ENCODE data around the gene COL4A2.
"Not testable (repeated sequence)": the region's sequence is repeated elsewhere in the genome, so short reads cannot be mapped to it uniquely, and the experiment has no call there.

The COL4A2 gene

GRCh38 chr13:110307767-110308655 lies 927 bp downstream of the COL4A2 start:
- no peak for DNase-seq (ENCODE audit: low read depth in 3 of 3)

GRCh38 chr13:110308656-110309359 lies 1.7 kb downstream of the COL4A2 start:
- DNase-seq (ENCODE audit: low read depth in 3 of 3): no peak

DNA sequence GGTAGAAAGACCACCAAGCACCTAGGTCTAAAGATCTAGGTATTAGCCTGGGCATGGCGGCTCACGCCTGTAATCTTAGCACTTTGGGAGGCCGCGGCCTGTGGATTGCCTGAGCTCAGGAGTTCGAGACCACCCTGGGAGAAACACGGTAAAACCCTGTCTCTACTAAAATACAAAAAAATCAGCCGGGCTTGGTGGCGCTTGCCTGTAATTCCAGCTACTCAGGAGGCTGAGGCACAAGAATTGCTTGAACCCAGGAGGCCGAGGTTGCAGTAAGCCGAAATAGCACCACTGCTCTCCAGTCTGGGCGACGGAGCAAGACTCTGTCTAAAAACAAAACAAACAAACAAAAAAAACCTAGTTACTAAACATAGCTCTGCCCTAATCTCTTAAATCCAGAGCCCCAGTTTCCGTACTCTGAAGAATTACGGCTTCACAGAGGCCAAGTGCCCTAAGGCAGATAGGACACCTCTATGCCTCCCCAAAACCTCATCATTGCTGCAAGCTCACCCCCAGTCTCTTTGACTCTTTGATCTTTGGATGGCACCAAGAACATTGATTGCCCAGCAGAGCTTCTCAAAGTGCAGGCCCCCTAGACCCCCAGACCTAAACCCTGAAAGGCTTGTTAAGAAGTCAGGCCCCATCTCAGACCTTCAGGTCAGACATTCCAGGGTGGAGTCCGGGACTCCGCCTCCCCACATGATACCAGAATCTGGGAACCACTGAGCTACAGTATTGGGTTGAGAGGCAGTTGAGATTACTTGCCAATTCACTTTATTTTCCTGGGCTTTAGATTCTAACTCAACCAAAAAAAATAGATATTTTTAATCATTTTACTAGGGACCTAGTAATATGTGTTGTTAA lies 2.8 kb downstream of the COL4A2 start:
- DNase-seq (ENCODE audit: low read depth in 3 of 3): no peak

GRCh38 chr13:110310541-110311442 lies 3.7 kb downstream of the COL4A2 start:
- no peak for DNase-seq (ENCODE audit: low read depth in 3 of 3)

- DNase-seq (ENCODE audit: low read depth in 3 of 3): no peak
These were observed 4.6 kb downstream of the COL4A2 start for GRCh38 chr13:110311443-110312338.

DNA sequence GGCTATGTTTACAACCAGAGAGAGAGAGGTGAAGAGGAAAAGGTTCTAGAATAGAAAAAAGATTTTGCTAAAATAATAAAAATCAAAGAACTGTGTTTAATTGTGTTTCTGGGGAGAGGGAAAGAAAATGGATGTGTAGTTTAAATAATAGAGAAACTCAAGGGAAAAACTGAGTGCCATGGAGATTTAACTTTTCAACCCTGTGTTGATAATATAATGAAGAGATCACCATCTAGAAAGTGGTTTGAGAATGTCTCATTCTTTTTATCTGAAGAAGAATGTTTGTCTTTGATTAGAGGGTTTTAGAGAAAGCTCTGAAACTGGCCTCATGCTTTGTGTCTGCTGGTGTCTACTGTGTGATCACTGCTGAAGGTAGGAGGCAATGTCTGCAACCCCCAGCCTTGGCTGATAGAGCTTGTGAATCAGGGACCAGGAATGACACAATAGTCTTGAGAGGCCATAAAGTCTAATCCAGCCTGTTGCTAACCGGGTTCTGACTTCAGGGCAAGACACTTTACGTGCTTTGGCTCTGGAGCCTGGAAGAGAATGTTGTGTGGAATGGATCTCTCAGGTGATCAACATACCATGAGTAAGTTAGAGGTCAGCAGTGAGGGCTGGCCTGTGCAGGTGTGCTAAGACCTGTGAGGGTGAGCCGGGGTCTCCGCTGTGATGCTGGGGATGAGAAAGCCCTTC lies 5.4 kb downstream of the COL4A2 start:
- no peak for DNase-seq (ENCODE audit: low read depth in 3 of 3)

GRCh38 chr13:110313261-110313660 lies 6.2 kb downstream of the COL4A2 start:
- DNase-seq (ENCODE audit: low read depth in 3 of 3): not testable (repeated sequence)

GRCh38 chr13:110313733-110314132 lies 6.6 kb downstream of the COL4A2 start:
- not testable (repeated sequence) for DNase-seq (ENCODE audit: low read depth in 3 of 3)

GRCh38 chr13:110314516-110315245 lies 7.6 kb downstream of the COL4A2 start:
- DNase-seq (ENCODE audit: low read depth in 3 of 3): no peak

DNA sequence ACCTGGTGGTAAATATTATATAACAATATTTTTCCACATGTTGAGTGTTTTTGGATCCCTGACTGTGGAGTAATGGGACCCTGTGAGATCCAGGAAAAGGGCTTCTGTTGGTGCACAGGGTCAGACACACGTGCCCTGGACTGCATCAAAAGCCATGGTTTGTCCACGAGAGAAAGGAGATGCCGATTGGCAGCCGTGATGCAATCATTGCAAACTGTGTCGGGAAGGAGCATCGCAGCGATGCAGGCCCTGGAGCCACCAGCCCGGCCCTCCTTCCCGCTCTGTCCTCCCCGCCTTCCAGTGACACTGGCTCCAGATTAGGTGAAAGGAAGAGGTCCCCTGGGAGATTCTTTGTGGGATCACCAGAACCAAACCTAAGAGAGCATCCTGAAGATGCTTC lies 9.1 kb downstream of the COL4A2 start:
- no peak for DNase-seq (ENCODE audit: low read depth in 3 of 3)

- DNase-seq (ENCODE audit: low read depth in 3 of 3): no peak
These were observed 10.0 kb downstream of the COL4A2 start for GRCh38 chr13:110317093-110317492.

DNA sequence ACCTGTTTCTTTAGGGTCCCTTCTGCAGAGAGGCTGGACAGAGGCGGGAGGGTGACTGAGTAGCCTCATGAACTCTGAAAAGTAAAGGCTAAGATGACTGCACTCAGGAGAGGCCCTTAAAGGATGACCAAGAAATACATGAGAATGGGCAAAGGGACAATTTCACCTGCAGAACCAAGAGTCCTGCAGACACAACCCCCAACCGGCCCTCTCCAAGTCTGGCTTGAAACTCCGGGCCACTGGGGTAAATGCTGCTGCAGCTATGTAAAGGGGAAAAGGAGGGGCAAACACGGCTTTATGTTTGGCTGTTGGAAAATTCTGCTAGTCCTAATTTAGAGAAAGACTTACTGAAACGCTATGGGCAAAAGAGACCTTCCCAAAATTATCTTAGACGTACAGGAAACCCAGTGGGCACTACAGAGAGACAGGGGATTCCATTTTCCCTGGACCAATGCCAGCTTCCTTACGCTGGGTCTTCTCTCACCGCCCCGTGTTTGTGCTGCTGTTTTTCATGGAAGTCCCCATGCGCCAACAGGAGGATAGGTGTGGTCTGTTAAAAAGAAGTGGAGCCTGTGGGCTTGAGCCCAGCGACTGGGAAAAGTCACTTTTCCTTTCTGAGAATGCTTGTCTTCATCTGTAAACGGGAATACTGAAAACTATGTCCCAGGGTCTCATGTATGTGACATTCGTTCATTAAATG lies 10.6 kb downstream of the COL4A2 start:
- no peak for DNase-seq (ENCODE audit: low read depth in 3 of 3)

DNA sequence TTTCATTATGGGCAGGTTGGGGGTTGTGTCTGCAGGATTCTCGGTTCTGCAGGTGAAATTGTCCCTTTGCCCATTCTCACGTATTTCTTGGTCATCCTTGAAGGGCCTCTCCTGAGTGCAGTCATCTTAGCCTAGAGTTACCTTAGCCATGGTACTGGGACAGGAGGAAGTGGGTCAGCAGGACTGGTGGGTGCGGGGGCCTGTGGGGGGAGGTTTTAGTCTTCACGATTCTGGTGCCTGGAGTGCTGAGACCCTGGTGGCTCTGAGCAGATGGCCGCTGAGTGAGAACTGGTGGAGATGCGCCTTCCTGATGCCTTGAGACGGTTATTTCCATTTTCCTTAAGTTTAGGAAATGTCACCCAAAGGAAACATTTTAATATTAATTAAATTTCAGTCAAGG lies 11.8 kb downstream of the COL4A2 start:
- no peak for DNase-seq (ENCODE audit: low read depth in 3 of 3)

GRCh38 chr13:110319397-110319773 lies 12.3 kb downstream of the COL4A2 start:
- no peak for DNase-seq (ENCODE audit: low read depth in 3 of 3)

DNA sequence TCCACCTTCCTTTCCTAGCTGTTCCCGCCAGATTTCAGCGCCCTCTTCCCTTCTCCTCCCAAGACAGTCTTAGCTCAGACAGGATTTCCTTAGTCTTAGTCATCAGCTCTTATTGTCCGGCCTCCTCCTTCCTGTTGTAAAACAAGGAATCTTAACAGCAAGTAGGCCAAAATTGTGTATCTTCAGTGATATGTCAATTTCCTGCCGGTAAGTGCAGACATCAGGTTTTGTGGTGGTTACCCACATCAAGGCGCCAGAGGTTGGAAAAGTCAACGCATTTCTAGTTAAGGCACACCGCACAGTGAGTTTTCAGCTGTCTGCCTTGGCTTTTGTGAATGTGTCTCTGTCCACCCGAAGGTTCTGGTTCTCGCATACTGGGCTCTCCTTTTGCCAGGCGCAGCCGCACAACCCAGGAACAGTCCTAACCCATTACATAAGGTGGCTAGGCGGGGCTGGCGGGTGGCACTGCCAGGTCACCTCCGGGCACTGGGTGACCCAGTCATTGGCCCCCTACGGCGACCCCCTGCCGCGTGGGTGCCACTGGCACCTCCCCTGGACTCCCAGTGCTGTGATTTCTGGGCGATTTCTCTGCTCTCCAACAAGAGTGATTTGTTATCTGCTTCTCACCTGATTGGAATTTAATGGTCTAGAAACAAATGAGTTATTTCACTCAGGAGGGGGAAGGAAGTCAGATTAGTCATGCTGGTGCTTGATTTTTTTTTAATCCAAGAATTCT lies 12.9 kb downstream of the COL4A2 start:
- DNase-seq (ENCODE audit: low read depth in 3 of 3): peak in 1 of 3 donors; percentile 12

- DNase-seq (ENCODE audit: low read depth in 3 of 3): no peak
These were observed 13.6 kb downstream of the COL4A2 start for GRCh38 chr13:110320645-110321044.

DNA sequence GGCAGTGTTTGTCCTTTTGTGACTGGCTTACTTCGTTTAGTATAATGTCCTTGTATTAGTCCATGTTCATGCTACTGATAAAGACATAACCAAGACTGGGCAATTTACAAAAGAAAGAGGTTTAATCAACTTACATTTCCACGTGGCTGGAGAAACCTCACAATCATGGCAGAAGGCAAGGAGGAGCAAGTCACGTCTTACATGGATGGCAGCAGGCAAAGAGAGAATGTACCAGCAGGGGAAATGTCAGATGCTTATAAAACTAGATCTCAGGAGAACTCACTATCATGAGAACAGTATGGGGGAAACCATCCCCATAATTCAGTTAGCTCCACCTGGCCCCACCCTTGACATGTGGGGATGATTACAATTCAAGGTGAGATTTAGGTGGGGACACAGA lies 14.5 kb downstream of the COL4A2 start:
- not testable (repeated sequence) for DNase-seq (ENCODE audit: low read depth in 3 of 3)
